HCT116 (cell line): ENCODE data around the gene ZNF800.

Experiments used
- ATF3 ChIP-seq: IDR thresholded peaks from 2 replicates; pipeline ENCODE4 v1.6.1; 2012
- CBX3 ChIP-seq: IDR thresholded peaks from 2 replicates; pipeline ENCODE4 v1.6.1; 2012; ENCODE audit warnings: low read depth
- EZH2 ChIP-seq: fragments of 200-600 bp; sonication (generic); IDR thresholded peaks from 2 replicates; pipeline ENCODE4 v1.6.1; 2017; ENCODE audit warnings: antibody characterized with exemption, mixed run types
- MAX ChIP-seq: IDR thresholded peaks from 2 replicates; pipeline ENCODE4 v1.6.1; 2012
- POLR2A ChIP-seq: IDR thresholded peaks from 2 replicates; pipeline ENCODE4 v1.7.0; 2011; ENCODE audit warnings: borderline replicate concordance; ENCODE audit not compliant: insufficient read depth, insufficient read length; ENCODE audit errors: extremely low read depth
- POLR2AphosphoS5 ChIP-seq: IDR thresholded peaks from 2 replicates; pipeline ENCODE4 v1.6.1; 2011; ENCODE audit warnings: mild to moderate bottlenecking, low read depth, low read length, moderate library complexity
- ZFX ChIP-seq: fragments of 450-650 bp; IDR thresholded peaks from 2 replicates; pipeline ENCODE4 v1.6.1; 2017
- TF ChIP-seq, protein P1 (sequence below), 3 experiments: fragments of 200-600 bp in 1 of 3; sonication (generic) in 1 of 3; IDR thresholded peaks in 2 of 3; conservative IDR thresholded peaks in 1 of 3; 2 replicates each; pipeline ENCODE4 v1.5.1; 2012 to 2017; ENCODE audit warnings: low read depth in 2 of 3, low read length in 2 of 3, antibody characterized with exemption in 1 of 3, borderline replicate concordance in 1 of 3, control low read depth in 1 of 3, mild to moderate bottlenecking in 1 of 3, mixed read lengths in 1 of 3, mixed run types in 1 of 3, moderate library complexity in 1 of 3; ENCODE audit not compliant: insufficient read depth in 1 of 3
- TF ChIP-seq, protein P2 (sequence below): IDR thresholded peaks from 2 replicates; pipeline ENCODE4 v1.6.1; 2012; ENCODE audit warnings: low read depth

- TF ChIP-seq, protein P1, sequence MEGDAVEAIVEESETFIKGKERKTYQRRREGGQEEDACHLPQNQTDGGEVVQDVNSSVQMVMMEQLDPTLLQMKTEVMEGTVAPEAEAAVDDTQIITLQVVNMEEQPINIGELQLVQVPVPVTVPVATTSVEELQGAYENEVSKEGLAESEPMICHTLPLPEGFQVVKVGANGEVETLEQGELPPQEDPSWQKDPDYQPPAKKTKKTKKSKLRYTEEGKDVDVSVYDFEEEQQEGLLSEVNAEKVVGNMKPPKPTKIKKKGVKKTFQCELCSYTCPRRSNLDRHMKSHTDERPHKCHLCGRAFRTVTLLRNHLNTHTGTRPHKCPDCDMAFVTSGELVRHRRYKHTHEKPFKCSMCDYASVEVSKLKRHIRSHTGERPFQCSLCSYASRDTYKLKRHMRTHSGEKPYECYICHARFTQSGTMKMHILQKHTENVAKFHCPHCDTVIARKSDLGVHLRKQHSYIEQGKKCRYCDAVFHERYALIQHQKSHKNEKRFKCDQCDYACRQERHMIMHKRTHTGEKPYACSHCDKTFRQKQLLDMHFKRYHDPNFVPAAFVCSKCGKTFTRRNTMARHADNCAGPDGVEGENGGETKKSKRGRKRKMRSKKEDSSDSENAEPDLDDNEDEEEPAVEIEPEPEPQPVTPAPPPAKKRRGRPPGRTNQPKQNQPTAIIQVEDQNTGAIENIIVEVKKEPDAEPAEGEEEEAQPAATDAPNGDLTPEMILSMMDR (IDR thresholded peaks at IDR 0.05 in 2 of 3, conservative IDR thresholded peaks at IDR 0.05 in 1 of 3; ENCODE audit: borderline replicate concordance in 1 of 3, insufficient read depth in 1 of 3, low read depth in 2 of 3, low read length in 2 of 3): no peak
- TF ChIP-seq MAX (no peak), ZFX (no peak), POLR2AphosphoS5 (no peak), EZH2 (no peak), POLR2A (no peak), ATF3 (no peak), CBX3 (no peak)
- TF ChIP-seq, protein P2, sequence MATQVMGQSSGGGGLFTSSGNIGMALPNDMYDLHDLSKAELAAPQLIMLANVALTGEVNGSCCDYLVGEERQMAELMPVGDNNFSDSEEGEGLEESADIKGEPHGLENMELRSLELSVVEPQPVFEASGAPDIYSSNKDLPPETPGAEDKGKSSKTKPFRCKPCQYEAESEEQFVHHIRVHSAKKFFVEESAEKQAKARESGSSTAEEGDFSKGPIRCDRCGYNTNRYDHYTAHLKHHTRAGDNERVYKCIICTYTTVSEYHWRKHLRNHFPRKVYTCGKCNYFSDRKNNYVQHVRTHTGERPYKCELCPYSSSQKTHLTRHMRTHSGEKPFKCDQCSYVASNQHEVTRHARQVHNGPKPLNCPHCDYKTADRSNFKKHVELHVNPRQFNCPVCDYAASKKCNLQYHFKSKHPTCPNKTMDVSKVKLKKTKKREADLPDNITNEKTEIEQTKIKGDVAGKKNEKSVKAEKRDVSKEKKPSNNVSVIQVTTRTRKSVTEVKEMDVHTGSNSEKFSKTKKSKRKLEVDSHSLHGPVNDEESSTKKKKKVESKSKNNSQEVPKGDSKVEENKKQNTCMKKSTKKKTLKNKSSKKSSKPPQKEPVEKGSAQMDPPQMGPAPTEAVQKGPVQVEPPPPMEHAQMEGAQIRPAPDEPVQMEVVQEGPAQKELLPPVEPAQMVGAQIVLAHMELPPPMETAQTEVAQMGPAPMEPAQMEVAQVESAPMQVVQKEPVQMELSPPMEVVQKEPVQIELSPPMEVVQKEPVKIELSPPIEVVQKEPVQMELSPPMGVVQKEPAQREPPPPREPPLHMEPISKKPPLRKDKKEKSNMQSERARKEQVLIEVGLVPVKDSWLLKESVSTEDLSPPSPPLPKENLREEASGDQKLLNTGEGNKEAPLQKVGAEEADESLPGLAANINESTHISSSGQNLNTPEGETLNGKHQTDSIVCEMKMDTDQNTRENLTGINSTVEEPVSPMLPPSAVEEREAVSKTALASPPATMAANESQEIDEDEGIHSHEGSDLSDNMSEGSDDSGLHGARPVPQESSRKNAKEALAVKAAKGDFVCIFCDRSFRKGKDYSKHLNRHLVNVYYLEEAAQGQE: no peak
These were observed 1.0 kb upstream of the ZNF800 start for GRCh38 chr7:127393368-127394058.
